K562 (cell line): Measurements from ENCODE around the gene FTSJ1. TPM values are rescaled to one million over a fixed set of nuclear protein-coding genes. Genes with fewer than 3 reads are reported as not detected.

Experiments
- ATF6 ChIP-seq: sonication (generic); formaldehyde crosslinking; IDR thresholded peaks from 2 replicates; pipeline ENCODE4 v1.4.0; 2020; ENCODE audit warnings: mild to moderate bottlenecking, missing genetic modification reagents
- CBFA2T3 ChIP-seq: fragments of 450-650 bp; IDR thresholded peaks from 2 replicates; pipeline ENCODE4 v1.6.1; 2017
- DPF2 ChIP-seq: fragments of 450-650 bp; IDR thresholded peaks from 2 replicates; pipeline ENCODE4 v1.6.1; 2016
- FOS ChIP-seq: IDR thresholded peaks from 3 replicates; pipeline ENCODE4 v1.6.1; 2011; ENCODE audit not compliant: insufficient read length; ENCODE audit errors: extremely low read depth
- GABPA ChIP-seq: fragments of 200-800 bp; sonication (Bioruptor generic); conservative IDR thresholded peaks from 2 replicates; pipeline ENCODE4 v1.6.1; 2016; ENCODE audit warnings: low read depth, missing genetic modification characterization, missing compliant biosample characterization
- KDM2B ChIP-seq: fragments of 250-450 bp; sonication (Bioruptor Pico); IDR thresholded peaks from 2 replicates; pipeline ENCODE4 v1.8.0; 2021; ENCODE audit warnings: mild to moderate bottlenecking, moderate library complexity
- MNT ChIP-seq, 2 experiments: fragments of 450-650 bp; conservative IDR thresholded peaks; 2 replicates each; pipeline ENCODE4 v1.6.1; 2017; ENCODE audit warnings: mild to moderate bottlenecking in 2 of 2, moderate library complexity in 2 of 2
- PHTF2 ChIP-seq: fragments of 250-450 bp; sonication (Bioruptor Pico); IDR thresholded peaks from 2 replicates; pipeline ENCODE4 v1.5.0; 2021; ENCODE audit warnings: mild to moderate bottlenecking
- POLR2A ChIP-seq: fragments of 450-650 bp; conservative IDR thresholded peaks from 2 replicates; pipeline ENCODE4 v1.6.1; 2016
- PURB ChIP-seq: sonication (generic); formaldehyde crosslinking; IDR thresholded peaks from 2 replicates; pipeline ENCODE4 v1.9.0; 2021; ENCODE audit warnings: low read depth, mild to moderate bottlenecking, missing genetic modification reagents
- STAT5A ChIP-seq: IDR thresholded peaks from 2 replicates; pipeline ENCODE4 v1.6.1; 2012; ENCODE audit warnings: low read length, inconsistent platforms, borderline replicate concordance
- TFE3 ChIP-seq: fragments of 450-650 bp; formaldehyde crosslinking; IDR thresholded peaks from 2 replicates; pipeline ENCODE4 v1.4.0; 2020; ENCODE audit warnings: mild to moderate bottlenecking, mixed read lengths
- VEZF1 ChIP-seq: fragments of 200-800 bp; sonication (Bioruptor generic); IDR thresholded peaks from 2 replicates; pipeline ENCODE4 v1.6.1; 2017; ENCODE audit warnings: missing genetic modification characterization, missing compliant biosample characterization
- ZNF551 ChIP-seq: fragments of 250-450 bp; sonication (Bioruptor Pico); IDR thresholded peaks from 2 replicates; pipeline ENCODE4 v1.5.0; 2021; ENCODE audit warnings: mild to moderate bottlenecking, moderate library complexity
- polyA plus RNA-seq, 8 experiments: library from polyadenylated mRNA; depleted of rRNA in 4 of 8; stranded (reverse) in 5 of 8; unstranded in 3 of 8; fragments of >200 nt; fragmentation: Nextera tagmentation in 2 of 8; fragmentation: Illumina TruSeq in 1 of 8; extraction: Ambion mirVana in 2 of 8; extraction: Trizol in 1 of 8; gene quantifications; 2 replicates each; pipeline versions ENCODE4 v1.2.1 to v1.2.3, GENCODE V29; 2011 to 2014; ENCODE audit warnings: inconsistent platforms in 1 of 8, missing spikeins in 1 of 8
- total RNA-seq, 7 experiments: library from RNA; depleted of rRNA in 6 of 7; stranded (reverse); fragments of >200 nt in 6 of 7; fragmentation: Illumina TruSeq in 2 of 7; extraction: Trizol in 2 of 7; gene quantifications; 2 replicates each; pipeline versions ENCODE4 v1.2.1 to v1.2.3, GENCODE V29; 2011 to 2021; ENCODE audit warnings: low replicate concordance in 1 of 7
- TF ChIP-seq, protein P1 (sequence below): fragments of 250-450 bp; sonication (Bioruptor Pico); IDR thresholded peaks from 2 replicates; pipeline ENCODE4 v1.4.0; 2020; ENCODE audit warnings: mild to moderate bottlenecking

FTSJ1 gene
- total and polyA plus RNA-seq, 9 of the 15 experiments (the other 6 are each of a cell fraction or from before 2014, with no cell fraction given) = 12.2 to 95.6 (median 71.6) TPM

DNA sequence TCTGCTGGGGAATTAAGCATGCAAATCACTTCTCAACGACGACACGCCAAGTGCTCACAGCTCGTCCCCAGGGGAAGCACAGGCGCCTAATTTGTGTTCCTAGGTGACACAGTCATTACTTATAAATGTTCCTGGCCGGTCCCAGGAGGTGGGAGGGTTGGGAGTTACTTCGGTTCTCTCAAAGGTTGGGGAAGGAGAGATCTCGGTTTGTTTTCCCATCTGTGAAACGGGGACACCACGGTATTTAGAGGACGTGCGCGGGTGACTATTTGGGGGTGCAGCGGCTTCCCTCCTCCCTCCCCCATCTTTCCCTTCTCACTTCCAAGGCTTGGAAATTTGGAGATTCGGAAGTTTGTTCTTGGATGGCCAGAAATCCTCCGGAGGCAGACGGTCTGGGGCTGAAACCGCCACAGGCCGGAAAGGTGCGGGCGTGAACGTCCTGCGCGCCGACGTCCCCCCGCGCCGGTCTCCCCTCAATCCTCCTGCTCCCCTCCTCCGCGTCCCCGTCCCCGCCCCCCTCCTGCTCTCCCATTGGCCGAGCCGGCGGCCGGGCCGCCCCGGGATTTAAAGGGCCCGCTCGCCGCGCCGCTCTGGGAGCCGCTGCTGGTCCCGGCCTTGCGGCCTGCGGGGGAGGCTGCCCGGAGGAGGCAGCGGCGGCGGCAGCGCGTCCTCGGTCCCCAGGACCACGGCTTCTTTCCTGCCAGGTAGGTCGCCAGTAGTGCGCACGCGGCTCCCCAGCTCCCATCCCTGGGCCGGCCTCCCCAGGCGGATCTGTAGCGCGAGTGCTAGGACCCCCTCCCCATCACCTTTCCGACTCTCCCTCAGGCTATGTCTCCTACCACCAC, 32.6 kb downstream of the FTSJ1 start, which contains the start of gene PORCN (continued):
- TF ChIP-seq VEZF1 = peak; percentile 78
- TF ChIP-seq TFE3 (CRISPR knock-in tag) = no peak
- peak; percentile 73 for TF ChIP-seq POLR2A
- no peak for TF ChIP-seq PURB
- TF ChIP-seq CBFA2T3 = no peak
- TF ChIP-seq FOS = no peak
- TF ChIP-seq ATF6 (CRISPR knock-in tag) = no peak
- no peak for TF ChIP-seq STAT5A
- TF ChIP-seq, protein P1, sequence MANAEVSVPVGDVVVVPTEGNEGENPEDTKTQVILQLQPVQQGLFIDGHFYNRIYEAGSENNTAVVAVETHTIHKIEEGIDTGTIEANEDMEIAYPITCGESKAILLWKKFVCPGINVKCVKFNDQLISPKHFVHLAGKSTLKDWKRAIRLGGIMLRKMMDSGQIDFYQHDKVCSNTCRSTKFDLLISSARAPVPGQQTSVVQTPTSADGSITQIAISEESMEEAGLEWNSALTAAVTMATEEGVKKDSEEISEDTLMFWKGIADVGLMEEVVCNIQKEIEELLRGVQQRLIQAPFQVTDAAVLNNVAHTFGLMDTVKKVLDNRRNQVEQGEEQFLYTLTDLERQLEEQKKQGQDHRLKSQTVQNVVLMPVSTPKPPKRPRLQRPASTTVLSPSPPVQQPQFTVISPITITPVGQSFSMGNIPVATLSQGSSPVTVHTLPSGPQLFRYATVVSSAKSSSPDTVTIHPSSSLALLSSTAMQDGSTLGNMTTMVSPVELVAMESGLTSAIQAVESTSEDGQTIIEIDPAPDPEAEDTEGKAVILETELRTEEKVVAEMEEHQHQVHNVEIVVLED (CRISPR knock-in tag) = peak; percentile 56; the same call in 1 of the 2 replicates
- TF ChIP-seq DPF2 = 0 out of 2 replicates have a peak, but pooled peaks have one; percentile 11
- no peak for TF ChIP-seq PHTF2
- TF ChIP-seq MNT (conservative IDR thresholded peaks at IDR 0.05) = peak in 1 of 2 experiments; percentile 48; a peak in 1 of 4 replicates
- no peak for TF ChIP-seq ZNF551 (CRISPR knock-in tag)
- TF ChIP-seq KDM2B = no peak
- TF ChIP-seq GABPA (tag) = 0 out of 2 replicates have a peak, but pooled peaks have one; percentile 33
